SU-DHL-6 (cell line): ENCODE measurements around the gene GPR162.

Source experiments
- H2AFZ ChIP-seq: fragments of 200-600 bp; sonication (generic); 2 replicates; pipeline ENCODE4 v1.6.1; 2014; ENCODE audit warnings: low read depth, mild to moderate bottlenecking, moderate library complexity, mixed read lengths, antibody characterized with exemption, low read length; ENCODE audit not compliant: severe bottlenecking
- H3F3A ChIP-seq: fragments of 200-600 bp; shearing (Covaris generic); 2 replicates; pipeline ENCODE4 v1.6.0; 2016; ENCODE audit warnings: antibody characterized with exemption, mild to moderate bottlenecking; ENCODE audit not compliant: insufficient read depth
- H3K27ac ChIP-seq: fragments of 200-600 bp; sonication (generic); 2 replicates; pipeline ENCODE4 v1.5.1; 2016; ENCODE audit warnings: low read depth, mild to moderate bottlenecking, low read length, moderate library complexity, mixed read lengths
- H3K27me3 ChIP-seq: fragments of 200-600 bp; sonication (generic), shearing (Covaris generic); 2 replicates; pipeline ENCODE4 v1.6.0; 2014; ENCODE audit warnings: mild to moderate bottlenecking, low read length
- H3K36me3 ChIP-seq: fragments of 200-600 bp; sonication (generic); 2 replicates; pipeline ENCODE4 v1.6.1; 2014; ENCODE audit warnings: mild to moderate bottlenecking, low read length, mixed read lengths
- H3K4me2 ChIP-seq: fragments of 300-600, 200-600 bp; shearing (Covaris generic), sonication (generic); 2 replicates; pipeline ENCODE4 v1.6.0; 2014; ENCODE audit warnings: low read length, low read depth, mild to moderate bottlenecking; ENCODE audit not compliant: poor library complexity, severe bottlenecking
- H3K4me3 ChIP-seq: fragments of 200-600 bp; sonication (generic); 2 replicates; pipeline ENCODE4 v1.5.1; 2014; ENCODE audit warnings: antibody characterized with exemption, low read length, mild to moderate bottlenecking, mixed read lengths; ENCODE audit not compliant: insufficient read depth, poor library complexity, severe bottlenecking
- H3K79me2 ChIP-seq: fragments of 200-600 bp; sonication (generic); 2 replicates; pipeline ENCODE4 v1.6.1; 2014; ENCODE audit warnings: mild to moderate bottlenecking, low read length, moderate library complexity; ENCODE audit not compliant: insufficient read depth
- H3K9ac ChIP-seq: fragments of 200-600 bp; sonication (generic); 2 replicates; pipeline ENCODE4 v1.7.0; 2014; ENCODE audit warnings: mild to moderate bottlenecking, low read length
- H3K9me2 ChIP-seq: fragments of 200-600 bp; sonication (generic); replicated peaks from 2 replicates; pipeline ENCODE4 v1.6.1; 2014; ENCODE audit warnings: low read length; ENCODE audit not compliant: insufficient read depth
- H3K9me3 ChIP-seq: fragments of 200-600 bp; sonication (generic); 2 replicates; pipeline ENCODE4 v1.6.1; 2014; ENCODE audit warnings: low read length, mixed read lengths; ENCODE audit not compliant: insufficient read depth
- H4K20me1 ChIP-seq: fragments of 200-600 bp; sonication (generic); 2 replicates; pipeline ENCODE4 v1.6.1; 2014; ENCODE audit warnings: low read depth, mild to moderate bottlenecking, antibody characterized with exemption, low read length, moderate library complexity, mixed read lengths
- CTCF ChIP-seq: fragments of 200-600 bp; sonication (generic); IDR thresholded peaks from one replicate; pipeline ENCODE4 v1.5.1; 2017; ENCODE audit warnings: antibody characterized with exemption, mild to moderate bottlenecking, low read length, moderate library complexity; ENCODE audit not compliant: insufficient read depth, poor library complexity, severe bottlenecking
- EZH2phosphoT487 ChIP-seq: fragments of 200-600 bp; sonication (generic), shearing (Covaris generic); conservative IDR thresholded peaks from 2 replicates; pipeline ENCODE4 v1.6.1; 2018; ENCODE audit warnings: mild to moderate bottlenecking, antibody characterized with exemption, low read length, moderate library complexity, mixed read lengths

Gene GPR162

DNA sequence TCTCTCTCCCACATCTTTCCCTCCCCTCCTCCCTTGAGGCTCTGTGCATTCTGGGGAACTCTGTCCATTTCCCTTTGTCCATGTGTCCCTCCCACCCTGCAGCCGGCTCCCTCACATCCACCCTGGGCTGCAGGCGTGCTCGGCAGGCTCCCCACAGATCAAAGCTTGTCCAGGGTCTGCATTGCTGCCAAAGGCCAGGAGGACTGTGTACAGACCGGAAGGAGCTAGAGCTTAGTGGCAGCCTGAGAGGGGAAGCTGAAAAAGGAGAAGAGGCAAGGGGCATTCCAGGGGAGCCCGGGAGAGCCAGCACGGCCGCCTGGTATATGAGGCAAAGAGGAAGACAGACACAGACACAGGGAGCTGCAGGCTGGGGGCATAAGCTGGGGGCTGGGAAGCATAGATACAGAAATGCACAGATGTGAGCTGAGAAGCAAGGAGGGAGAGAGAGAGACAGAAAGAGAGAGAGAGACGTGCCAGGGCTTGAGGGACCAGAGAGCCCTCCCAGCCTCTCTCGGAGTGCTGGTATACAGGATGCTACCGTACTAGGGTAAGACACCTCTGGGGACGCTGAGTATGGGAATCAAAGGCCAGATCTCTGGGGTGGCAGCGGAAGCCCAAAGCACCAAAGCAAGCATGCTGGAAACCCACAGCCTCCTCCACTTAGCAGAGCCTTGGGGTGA is 29.0 kb upstream of the GPR162 start:
- Histone ChIP-seq H2AFZ (no peak overlapping the region), H3K27me3 (no peaks in the 10 kb centered on the region)
- TF ChIP-seq EZH2phosphoT487 = no peak
- TF ChIP-seq CTCF = no peak

GRCh38 chr12:6795088-6795487 is 26.5 kb upstream of the GPR162 start:
- no peak overlapping the region for H2AFZ ChIP-seq
- H3K9me3 ChIP-seq = no peaks in the 10 kb centered on the region
- H3K27me3 ChIP-seq = no peaks in the 10 kb centered on the region
- no peak overlapping the region for H3K9ac ChIP-seq
- H3K4me2 ChIP-seq = no peak overlapping the region
- no peaks in the 10 kb centered on the region for H3K36me3 ChIP-seq
- H3K79me2 ChIP-seq = no peaks in the 10 kb centered on the region
- TF ChIP-seq EZH2phosphoT487 = no peak
- no peak for TF ChIP-seq CTCF
- H4K20me1 ChIP-seq = no peaks in the 10 kb centered on the region
- no peak overlapping the region for H3K4me3 ChIP-seq
- no peaks in the 10 kb centered on the region for H3F3A ChIP-seq
- H3K9me2 ChIP-seq = no peaks in the 10 kb centered on the region
- H3K27ac ChIP-seq = no peak overlapping the region

More for the DNA sequence above, 29.0 kb upstream of the GPR162 start:
- no peaks in the 10 kb centered on the region for H3K9me2 ChIP-seq
- H3K4me3 ChIP-seq = no peak overlapping the region
- no peak overlapping the region for H3K9ac ChIP-seq
- H4K20me1 ChIP-seq = no peaks in the 10 kb centered on the region
- H3K9me3 ChIP-seq = no peaks in the 10 kb centered on the region
- H3F3A ChIP-seq = no peaks in the 10 kb centered on the region
- H3K4me2 ChIP-seq = no peak overlapping the region
- no peaks in the 10 kb centered on the region for H3K36me3 ChIP-seq
- H3K27ac ChIP-seq = no peak overlapping the region
- no peaks in the 10 kb centered on the region for H3K79me2 ChIP-seq

GRCh38 chr12:6796576-6796975 is 25.0 kb upstream of the GPR162 start:
- Histone ChIP-seq H3K4me3 (no peak overlapping the region), H3K4me2 (no peak overlapping the region), H3F3A (no peaks in the 10 kb centered on the region), H4K20me1 (no peaks in the 10 kb centered on the region), H3K36me3 (no peaks in the 10 kb centered on the region), H3K27me3 (no peaks in the 10 kb centered on the region), H3K9me2 (no peaks in the 10 kb centered on the region), H3K9me3 (no peaks in the 10 kb centered on the region), H3K27ac (no peak overlapping the region), H3K9ac (no peak overlapping the region), H2AFZ (no peak overlapping the region), H3K79me2 (no peaks in the 10 kb centered on the region)
- TF ChIP-seq EZH2phosphoT487 (no peak), CTCF (no peak)
